Hepatocyte (in vitro differentiated cells): Measurements from ENCODE around the gene ZNF615. TPM values are rescaled to one million over a fixed set of nuclear protein-coding genes. Genes with fewer than 3 reads are reported as not detected.
"Not testable (repeated sequence)": the region's sequence is repeated elsewhere in the genome, so short reads cannot be mapped to it uniquely, and the experiment has no call there.

Source experiments
- DNase-seq: peaks from one replicate; pipeline ENCODE4 v3.0.0-alpha.2; 2016; ENCODE audit warnings: low spot score
- H2AFZ ChIP-seq: fragments of 200-600 bp; sonication (generic); 2 replicates; pipeline ENCODE4 v1.6.0; 2016; ENCODE audit warnings: antibody characterized with exemption, mild to moderate bottlenecking
- H3K27ac ChIP-seq: fragments of 200-600 bp; sonication (generic); 2 replicates; pipeline ENCODE4 v1.5.1; 2016; ENCODE audit warnings: mild to moderate bottlenecking
- H3K27me3 ChIP-seq: fragments of 200-600 bp; sonication (generic); 2 replicates; pipeline ENCODE4 v1.6.1; 2016
- H3K36me3 ChIP-seq: fragments of 200-600 bp; sonication (generic); replicated peaks from 2 replicates; pipeline ENCODE4 v1.5.1; 2016; ENCODE audit warnings: low read depth; ENCODE audit not compliant: insufficient read depth
- H3K4me1 ChIP-seq: fragments of 200-600 bp; sonication (generic); 2 replicates; pipeline ENCODE4 v1.5.1; 2016; ENCODE audit warnings: mild to moderate bottlenecking, moderate library complexity; ENCODE audit not compliant: insufficient read depth
- H3K4me2 ChIP-seq: fragments of 200-600 bp; sonication (generic); 2 replicates; pipeline ENCODE4 v1.6.0; 2016
- H3K4me3 ChIP-seq: fragments of 200-600 bp; sonication (generic); 2 replicates; pipeline ENCODE4 v1.5.1; 2016; ENCODE audit warnings: mild to moderate bottlenecking
- H3K79me2 ChIP-seq: fragments of 200-600 bp; sonication (generic); 2 replicates; pipeline ENCODE4 v1.6.0; 2017; ENCODE audit warnings: mild to moderate bottlenecking
- H3K9me2 ChIP-seq: fragments of 200-600 bp; sonication (generic); replicated peaks from 2 replicates; pipeline ENCODE4 v1.6.0; 2017; ENCODE audit warnings: mild to moderate bottlenecking; ENCODE audit not compliant: insufficient read depth
- H3K9me3 ChIP-seq: fragments of 200-600 bp; sonication (generic); 2 replicates; pipeline ENCODE4 v1.5.1; 2016; ENCODE audit warnings: low read depth, mild to moderate bottlenecking
- H4K20me1 ChIP-seq: fragments of 200-600 bp; sonication (generic); 2 replicates; pipeline ENCODE4 v1.6.0; 2016; ENCODE audit warnings: mild to moderate bottlenecking; ENCODE audit not compliant: insufficient read depth, poor library complexity, severe bottlenecking
- EZH2 ChIP-seq: fragments of 200-600 bp; sonication (generic); IDR thresholded peaks from 2 replicates; pipeline ENCODE4 v1.6.1; 2016; ENCODE audit warnings: antibody characterized with exemption, mild to moderate bottlenecking, borderline replicate concordance
- EZH2phosphoT487 ChIP-seq: fragments of 200-600 bp; sonication (generic); IDR thresholded peaks from one replicate; pipeline ENCODE4 v1.6.1; 2018; ENCODE audit warnings: antibody characterized with exemption, mild to moderate bottlenecking, low read depth, moderate library complexity; ENCODE audit not compliant: unreplicated experiment, severe bottlenecking
- WGBS: methylation state at CpG from one replicate; pipeline ENCODE4 v1.1.6; 2016; ENCODE audit warnings: low lambda C conversion rate; ENCODE audit errors: missing lambda C conversion rate; 5-methylcytosine and 5-hydroxymethylcytosine counted together
- polyA plus RNA-seq: library from polyadenylated mRNA; unstranded; fragments of >200 nt; fragmentation: Nextera tagmentation; extraction: Ambion mirVana; gene quantifications from 2 replicates; pipeline ENCODE4 v1.2.1, GENCODE V29; 2016
- total RNA-seq: library from RNA; depleted of rRNA; stranded (reverse); fragments of >200 nt; gene quantifications from 2 replicates; pipeline ENCODE4 v1.2.3, GENCODE V29; 2014
- TF ChIP-seq, protein P1 (sequence below): fragments of 200-600 bp; sonication (generic); IDR thresholded peaks from 2 replicates; pipeline ENCODE4 v1.5.1; 2016; ENCODE audit warnings: antibody characterized with exemption, mild to moderate bottlenecking; ENCODE audit not compliant: poor library complexity

Gene ZNF615
- total and polyA plus RNA-seq, 2 experiments from 2014 or later: 4.9 to 11.6 TPM

DNA sequence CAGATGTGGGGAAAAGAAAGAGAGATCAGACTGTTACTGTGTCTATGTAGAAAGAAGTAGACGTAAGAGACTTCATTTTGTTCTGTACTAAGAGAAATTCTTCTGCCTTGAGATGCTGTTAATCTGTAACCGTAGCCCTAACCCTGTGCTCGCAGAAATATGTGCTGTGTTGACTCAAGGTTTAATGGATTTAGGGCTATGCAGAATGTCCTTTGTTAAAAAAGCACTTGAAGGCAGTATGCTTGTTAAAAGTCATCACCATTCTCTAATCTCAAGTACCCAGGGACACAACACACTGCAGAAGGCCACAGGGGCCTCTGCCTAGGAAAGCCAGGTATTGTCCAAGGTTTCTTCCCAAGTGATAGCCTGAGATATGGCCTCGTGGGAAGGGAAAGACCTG is 16.5 kb upstream of the ZNF615 start:
- not testable (repeated sequence) for H3K4me1 ChIP-seq, H3K27ac ChIP-seq, H3K27me3 ChIP-seq, H3K36me3 ChIP-seq, H3K4me2 ChIP-seq, H3K4me3 ChIP-seq, H2AFZ ChIP-seq, DNase-seq, H4K20me1 ChIP-seq, H3K9me2 ChIP-seq
- Histone ChIP-seq H3K9me3 (peaks cover 43% of the 10 kb centered on the region), H3K79me2 (peaks cover 40% of the 10 kb centered on the region)
- 78% methylated on average over 4 of the region's 4 CpGs for WGBS

DNA sequence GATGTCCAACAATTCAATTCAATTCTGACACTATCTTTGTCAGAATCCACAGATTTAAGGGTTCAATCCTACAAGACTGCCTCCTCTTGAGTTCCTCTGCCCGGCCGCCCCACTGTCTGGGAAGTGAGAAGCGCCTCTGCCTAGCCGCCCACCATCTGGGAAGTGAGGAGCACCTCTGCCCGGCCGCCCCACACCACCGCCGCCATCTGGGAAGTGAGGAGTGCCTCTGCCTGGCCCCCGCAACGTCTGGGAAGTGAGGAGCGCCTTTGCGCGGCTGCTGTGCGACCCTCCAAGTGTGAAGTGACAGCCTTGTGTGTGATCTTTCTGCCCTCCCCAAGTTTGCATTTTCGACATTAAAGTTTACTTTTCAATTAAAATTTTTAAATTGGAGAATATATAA is 14.2 kb upstream of the ZNF615 start:
- Histone ChIP-seq H2AFZ (no peak overlapping the region), H3K4me2 (no peak overlapping the region), H3K4me1 (peaks cover 6% of the 10 kb centered on the region), H3K36me3 (peaks cover 9% of the 10 kb centered on the region), H3K27ac (no peak overlapping the region), H3K9me2 (no peaks in the 10 kb centered on the region), H3K79me2 (peaks cover 33% of the 10 kb centered on the region), H3K27me3 (no peaks in the 10 kb centered on the region), H4K20me1 (no peaks in the 10 kb centered on the region), H3K4me3 (no peak overlapping the region), H3K9me3 (peaks cover 63% of the 10 kb centered on the region)
- TF ChIP-seq EZH2: no peak
- no peak for TF ChIP-seq EZH2phosphoT487
- TF ChIP-seq, protein P1, sequence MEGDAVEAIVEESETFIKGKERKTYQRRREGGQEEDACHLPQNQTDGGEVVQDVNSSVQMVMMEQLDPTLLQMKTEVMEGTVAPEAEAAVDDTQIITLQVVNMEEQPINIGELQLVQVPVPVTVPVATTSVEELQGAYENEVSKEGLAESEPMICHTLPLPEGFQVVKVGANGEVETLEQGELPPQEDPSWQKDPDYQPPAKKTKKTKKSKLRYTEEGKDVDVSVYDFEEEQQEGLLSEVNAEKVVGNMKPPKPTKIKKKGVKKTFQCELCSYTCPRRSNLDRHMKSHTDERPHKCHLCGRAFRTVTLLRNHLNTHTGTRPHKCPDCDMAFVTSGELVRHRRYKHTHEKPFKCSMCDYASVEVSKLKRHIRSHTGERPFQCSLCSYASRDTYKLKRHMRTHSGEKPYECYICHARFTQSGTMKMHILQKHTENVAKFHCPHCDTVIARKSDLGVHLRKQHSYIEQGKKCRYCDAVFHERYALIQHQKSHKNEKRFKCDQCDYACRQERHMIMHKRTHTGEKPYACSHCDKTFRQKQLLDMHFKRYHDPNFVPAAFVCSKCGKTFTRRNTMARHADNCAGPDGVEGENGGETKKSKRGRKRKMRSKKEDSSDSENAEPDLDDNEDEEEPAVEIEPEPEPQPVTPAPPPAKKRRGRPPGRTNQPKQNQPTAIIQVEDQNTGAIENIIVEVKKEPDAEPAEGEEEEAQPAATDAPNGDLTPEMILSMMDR: no peak
- 98% methylated on average over 15 of the region's 15 CpGs for WGBS
- no peak for DNase-seq

DNA sequence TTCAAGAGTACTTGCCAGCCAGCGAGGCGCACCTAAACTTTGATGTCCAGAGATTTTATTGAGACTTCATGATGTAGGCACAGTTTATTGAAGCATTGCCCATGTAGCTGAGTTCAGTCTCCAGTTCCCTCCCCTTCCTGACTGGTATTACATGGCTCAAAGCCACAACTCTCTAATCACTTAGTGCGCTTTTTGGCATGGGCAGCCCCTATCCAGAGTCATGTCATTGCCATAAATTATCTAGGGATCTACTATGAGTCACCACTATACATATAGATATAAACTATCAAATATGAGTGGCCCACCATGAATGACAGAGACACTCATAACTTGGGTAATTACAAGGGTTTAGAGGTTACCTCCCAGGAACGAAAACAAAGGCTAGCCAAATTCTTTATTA is 12.5 kb upstream of the ZNF615 start:
- Histone ChIP-seq H3K4me1 (no peaks in the 10 kb centered on the region), H3K27me3 (no peaks in the 10 kb centered on the region), H3K9me3 (peaks cover 79% of the 10 kb centered on the region), H3K79me2 (peaks cover 17% of the 10 kb centered on the region), H3K4me3 (no peak overlapping the region), H3K4me2 (no peak overlapping the region), H3K27ac (no peak overlapping the region), H3K9me2 (no peaks in the 10 kb centered on the region), H4K20me1 (no peaks in the 10 kb centered on the region), H3K36me3 (peaks cover 22% of the 10 kb centered on the region), H2AFZ (no peak overlapping the region)
- no peak for DNase-seq
- TF ChIP-seq EZH2phosphoT487 (no peak), EZH2 (no peak)
- WGBS: 94% methylated on average over 4 of the region's 4 CpGs

- TF ChIP-seq, protein P1: no peak
- TF ChIP-seq EZH2phosphoT487: no peak
- TF ChIP-seq EZH2: no peak
- Histone ChIP-seq H3K4me2 (no peak overlapping the region), H3K9me3 (peaks cover 6% of the 10 kb centered on the region), H3K27me3 (no peaks in the 10 kb centered on the region), H3K9me2 (no peaks in the 10 kb centered on the region), H4K20me1 (no peaks in the 10 kb centered on the region), H3K4me3 (no peak overlapping the region), H3K79me2 (peaks cover 23% of the 10 kb centered on the region), H3K36me3 (no peaks in the 10 kb centered on the region), H2AFZ (no peak overlapping the region), H3K4me1 (peaks cover 6% of the 10 kb centered on the region), H3K27ac (no peak overlapping the region)
- 91% methylated on average over 1 of the region's 1 CpG for WGBS
- DNase-seq: no peak
Measured at GRCh38 chr19:52010674-52011073, 2.7 kb upstream of the ZNF615 start.
